ENCODE data around the gene GATAD2A.

GATAD2A gene

GRCh38 chr19:19544257-19544953 is 138.9 kb downstream of the GATAD2A start:
- Histone ChIP-seq H3K4me3 (ENCODE audit: low read length, poor library complexity, severe bottlenecking) (no peak overlapping the region), H3K9me3 (ENCODE audit: insufficient read depth, low read depth, low read length) (no peaks in the 10 kb centered on the region), H3F3A (ENCODE audit: low read depth) (no peaks in the 10 kb centered on the region), H3K4me2 (ENCODE audit: low read depth, low read length, poor library complexity, severe bottlenecking) (no peak overlapping the region), H3K4me1 (ENCODE audit: insufficient read depth, low read length, poor library complexity, severe bottlenecking) (no peaks in the 10 kb centered on the region), H3K27me3 (ENCODE audit: insufficient read depth, low read length, poor library complexity, severe bottlenecking) (no peaks in the 10 kb centered on the region), H3K9me2 (replicated peaks; ENCODE audit: low read depth, low read length) (no peaks in the 10 kb centered on the region), H4K20me1 (ENCODE audit: insufficient read depth, low read length, poor library complexity, severe bottlenecking) (no peaks in the 10 kb centered on the region), H2AFZ (ENCODE audit: low read length) (no peak overlapping the region), H3K36me3 (ENCODE audit: insufficient read depth, low read length) (no peaks in the 10 kb centered on the region), H3K9ac (ENCODE audit: low read depth, low read length, poor library complexity, severe bottlenecking) (no peak overlapping the region), H3K79me2 (ENCODE audit: insufficient read depth, low read length) (no peaks in the 10 kb centered on the region)
- TF ChIP-seq EZH2phosphoT487 (IDR thresholded peaks at IDR 0.05; ENCODE audit: borderline replicate concordance) (no peak), CTCF (conservative IDR thresholded peaks at IDR 0.05; ENCODE audit: low read length) (no peak)

- TF ChIP-seq EZH2phosphoT487 (IDR thresholded peaks at IDR 0.05; ENCODE audit: borderline replicate concordance) (no peak), CTCF (conservative IDR thresholded peaks at IDR 0.05; ENCODE audit: low read length) (no peak)
- Histone ChIP-seq H3K9me2 (replicated peaks; ENCODE audit: low read depth, low read length) (no peaks in the 10 kb centered on the region), H3K27me3 (ENCODE audit: insufficient read depth, low read length, poor library complexity, severe bottlenecking) (no peaks in the 10 kb centered on the region), H3K36me3 (ENCODE audit: insufficient read depth, low read length) (no peaks in the 10 kb centered on the region), H3K9me3 (ENCODE audit: insufficient read depth, low read depth, low read length) (no peaks in the 10 kb centered on the region), H3F3A (ENCODE audit: low read depth) (no peaks in the 10 kb centered on the region), H3K4me3 (ENCODE audit: low read length, poor library complexity, severe bottlenecking) (no peak overlapping the region), H2AFZ (ENCODE audit: low read length) (no peak overlapping the region), H4K20me1 (ENCODE audit: insufficient read depth, low read length, poor library complexity, severe bottlenecking) (no peaks in the 10 kb centered on the region), H3K4me2 (ENCODE audit: low read depth, low read length, poor library complexity, severe bottlenecking) (no peak overlapping the region), H3K4me1 (ENCODE audit: insufficient read depth, low read length, poor library complexity, severe bottlenecking) (no peaks in the 10 kb centered on the region), H3K9ac (ENCODE audit: low read depth, low read length, poor library complexity, severe bottlenecking) (no peak overlapping the region), H3K79me2 (ENCODE audit: insufficient read depth, low read length) (no peaks in the 10 kb centered on the region)
Observed at GRCh38 chr19:19544954-19545591, 139.6 kb downstream of the GATAD2A start.

GRCh38 chr19:19545707-19546106 is 140.2 kb downstream of the GATAD2A start:
- H3K36me3 ChIP-seq (ENCODE audit: insufficient read depth, low read length): no peaks in the 10 kb centered on the region
- no peaks in the 10 kb centered on the region for H3K27me3 ChIP-seq (ENCODE audit: insufficient read depth, low read length, poor library complexity, severe bottlenecking)
- H3K9me2 ChIP-seq (replicated peaks; ENCODE audit: low read depth, low read length): no peaks in the 10 kb centered on the region
- H3F3A ChIP-seq (ENCODE audit: low read depth): no peaks in the 10 kb centered on the region
- TF ChIP-seq EZH2phosphoT487 (IDR thresholded peaks at IDR 0.05; ENCODE audit: borderline replicate concordance) (no peak), CTCF (conservative IDR thresholded peaks at IDR 0.05; ENCODE audit: low read length) (no peak)
- no peak overlapping the region for H2AFZ ChIP-seq (ENCODE audit: low read length)
- H3K79me2 ChIP-seq (ENCODE audit: insufficient read depth, low read length): no peaks in the 10 kb centered on the region
- H3K4me1 ChIP-seq (ENCODE audit: insufficient read depth, low read length, poor library complexity, severe bottlenecking): no peaks in the 10 kb centered on the region
- no peak overlapping the region for H3K4me2 ChIP-seq (ENCODE audit: low read depth, low read length, poor library complexity, severe bottlenecking)
- H3K9ac ChIP-seq (ENCODE audit: low read depth, low read length, poor library complexity, severe bottlenecking): no peak overlapping the region
- H3K9me3 ChIP-seq (ENCODE audit: insufficient read depth, low read depth, low read length): no peaks in the 10 kb centered on the region
- H3K4me3 ChIP-seq (ENCODE audit: low read length, poor library complexity, severe bottlenecking): no peak overlapping the region
- H4K20me1 ChIP-seq (ENCODE audit: insufficient read depth, low read length, poor library complexity, severe bottlenecking): no peaks in the 10 kb centered on the region

Data from Loucy (cell line).